Measurements from ENCODE around the gene CAMK1D.

GRCh38 chr10:12509016-12509793 is 159.9 kb downstream of the CAMK1D start:
- no peak for TF ChIP-seq CTCF (IDR thresholded peaks at IDR 0.05; ENCODE audit: low read length)
- no peak for TF ChIP-seq EZH2phosphoT487 (IDR thresholded peaks at IDR 0.05; ENCODE audit: low read length)
